Activated gamma-delta T cell treated with anti-CD3 and anti-CD28 coated beads, Interleukin-2, amount 50 U/mL, for 16 hours (primary cell): ENCODE results near the gene AQP1.

ENCODE experiments used
- DNase-seq: peaks from one replicate; pipeline ENCODE4 v3.0.0-alpha.2; 2020; ENCODE audit warnings: low read depth

Gene AQP1

GRCh38 chr7:30974605-30975255 is 63.1 kb downstream of the AQP1 start:
- no peak for DNase-seq
